K562 (cell line): Measurements from ENCODE around the gene YIPF1. TPM values are rescaled to one million over a fixed set of nuclear protein-coding genes. Genes with fewer than 3 reads are reported as not detected.

Experiments
- EWSR1 ChIP-seq: fragments of 450-650 bp; IDR thresholded peaks from 2 replicates; pipeline ENCODE4 v1.6.1; 2018; ENCODE audit warnings: borderline replicate concordance, mild to moderate bottlenecking, low read depth, moderate library complexity; ENCODE audit not compliant: partially characterized antibody
- HDAC8 ChIP-seq: fragments of 450-650 bp; IDR thresholded peaks from 2 replicates; pipeline ENCODE4 v1.6.1; 2016; ENCODE audit warnings: mild to moderate bottlenecking, missing genetic modification characterization, moderate library complexity, missing compliant biosample characterization
- PCBP2 ChIP-seq: fragments of 200-400 bp; formaldehyde crosslinking; IDR thresholded peaks from 2 replicates; pipeline ENCODE4 v1.6.1; 2018; ENCODE audit warnings: low read length, low read depth, mild to moderate bottlenecking, moderate library complexity; ENCODE audit not compliant: poor library complexity, severe bottlenecking
- RBM15 ChIP-seq: fragments of 200-400 bp; formaldehyde crosslinking; IDR thresholded peaks from 2 replicates; pipeline ENCODE4 v1.6.1; 2018; ENCODE audit warnings: mild to moderate bottlenecking, low read length, moderate library complexity; ENCODE audit not compliant: insufficient read depth
- SMARCA5 ChIP-seq: fragments of 450-650 bp; IDR thresholded peaks from 2 replicates; pipeline ENCODE4 v1.6.1; 2016
- polyA plus RNA-seq, 8 experiments: library from polyadenylated mRNA; depleted of rRNA in 4 of 8; stranded (reverse) in 5 of 8; unstranded in 3 of 8; fragments of >200 nt; fragmentation: Nextera tagmentation in 2 of 8; fragmentation: Illumina TruSeq in 1 of 8; extraction: Ambion mirVana in 2 of 8; extraction: Trizol in 1 of 8; gene quantifications; 2 replicates each; pipeline versions ENCODE4 v1.2.1 to v1.2.3, GENCODE V29; 2011 to 2014; ENCODE audit warnings: inconsistent platforms in 1 of 8, missing spikeins in 1 of 8
- total RNA-seq, 7 experiments: library from RNA; depleted of rRNA in 6 of 7; stranded (reverse); fragments of >200 nt in 6 of 7; fragmentation: Illumina TruSeq in 2 of 7; extraction: Trizol in 2 of 7; gene quantifications; 2 replicates each; pipeline versions ENCODE4 v1.2.1 to v1.2.3, GENCODE V29; 2011 to 2021; ENCODE audit warnings: low replicate concordance in 1 of 7
- TF ChIP-seq, protein P1 (sequence below): fragments of 200-600 bp; sonication (generic); IDR thresholded peaks from one replicate; pipeline ENCODE4 v1.6.1; 2012; ENCODE audit warnings: mild to moderate bottlenecking, low read depth, low read length, inconsistent platforms
- TF ChIP-seq, protein P2 (sequence below): fragments of 450-650 bp; IDR thresholded peaks from 2 replicates; pipeline ENCODE4 v1.6.1; 2017; ENCODE audit warnings: antibody characterized with exemption
- TF ChIP-seq, protein P3 (sequence below): fragments of 250-450 bp; sonication (Bioruptor Pico); IDR thresholded peaks from 2 replicates; pipeline ENCODE4 v1.8.0; 2022; ENCODE audit warnings: moderate library complexity, mild to moderate bottlenecking, inconsistent platforms

The YIPF1 gene
- total and polyA plus RNA-seq, 9 of the 15 experiments (the other 6 are each of a cell fraction or from before 2014, with no cell fraction given), result 11.5 to 37.5 (median 19.2) TPM

DNA sequence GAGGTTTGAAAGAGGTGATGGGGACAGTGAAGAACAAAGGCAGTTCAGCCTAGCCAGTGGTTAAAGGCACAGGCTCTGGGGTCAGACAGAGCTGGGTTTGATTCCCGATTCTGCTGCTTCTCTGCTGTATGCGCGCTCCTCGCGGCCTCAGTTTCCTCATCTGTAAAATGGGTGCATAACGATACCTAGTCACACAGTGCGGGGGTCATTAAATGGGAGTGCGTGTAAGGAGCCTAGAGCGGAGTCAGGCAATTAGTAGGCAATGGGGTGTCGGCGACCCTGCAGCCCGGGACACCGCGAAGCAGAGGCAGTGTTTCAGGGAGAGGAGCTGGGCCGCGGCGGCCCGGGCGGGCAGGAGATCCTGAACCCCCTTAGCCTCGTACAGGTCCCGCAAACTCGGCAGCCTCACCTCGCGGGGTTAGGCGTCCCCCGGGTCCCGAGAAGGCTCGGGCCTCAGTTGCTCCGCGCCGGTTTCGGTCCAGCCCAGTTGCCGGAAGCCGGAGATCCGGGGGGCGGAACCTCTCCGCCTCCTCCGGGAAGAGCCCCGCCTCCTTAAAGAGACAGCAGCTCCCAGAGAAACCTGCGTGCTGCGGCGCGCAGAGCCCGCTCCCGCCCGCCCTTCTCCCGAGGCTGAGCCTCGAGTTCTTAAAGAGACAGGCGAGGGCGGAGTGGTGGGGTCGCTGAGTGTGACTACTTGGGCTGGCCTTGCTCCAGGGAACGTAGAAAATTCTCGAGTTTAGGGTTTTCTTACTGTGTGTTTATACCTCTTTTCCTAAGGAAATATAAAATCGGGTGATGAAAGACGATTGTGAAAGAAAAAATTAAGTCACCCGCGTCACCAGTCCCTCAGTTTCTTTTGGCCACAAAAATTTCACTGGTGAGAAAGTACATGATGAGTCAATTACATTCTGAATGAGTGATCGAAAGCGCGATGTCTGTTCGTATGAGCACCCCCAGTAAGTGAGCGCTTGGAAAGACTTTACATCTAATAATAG lies at the start of gene YIPF1 (continued):
- TF ChIP-seq, protein P1, sequence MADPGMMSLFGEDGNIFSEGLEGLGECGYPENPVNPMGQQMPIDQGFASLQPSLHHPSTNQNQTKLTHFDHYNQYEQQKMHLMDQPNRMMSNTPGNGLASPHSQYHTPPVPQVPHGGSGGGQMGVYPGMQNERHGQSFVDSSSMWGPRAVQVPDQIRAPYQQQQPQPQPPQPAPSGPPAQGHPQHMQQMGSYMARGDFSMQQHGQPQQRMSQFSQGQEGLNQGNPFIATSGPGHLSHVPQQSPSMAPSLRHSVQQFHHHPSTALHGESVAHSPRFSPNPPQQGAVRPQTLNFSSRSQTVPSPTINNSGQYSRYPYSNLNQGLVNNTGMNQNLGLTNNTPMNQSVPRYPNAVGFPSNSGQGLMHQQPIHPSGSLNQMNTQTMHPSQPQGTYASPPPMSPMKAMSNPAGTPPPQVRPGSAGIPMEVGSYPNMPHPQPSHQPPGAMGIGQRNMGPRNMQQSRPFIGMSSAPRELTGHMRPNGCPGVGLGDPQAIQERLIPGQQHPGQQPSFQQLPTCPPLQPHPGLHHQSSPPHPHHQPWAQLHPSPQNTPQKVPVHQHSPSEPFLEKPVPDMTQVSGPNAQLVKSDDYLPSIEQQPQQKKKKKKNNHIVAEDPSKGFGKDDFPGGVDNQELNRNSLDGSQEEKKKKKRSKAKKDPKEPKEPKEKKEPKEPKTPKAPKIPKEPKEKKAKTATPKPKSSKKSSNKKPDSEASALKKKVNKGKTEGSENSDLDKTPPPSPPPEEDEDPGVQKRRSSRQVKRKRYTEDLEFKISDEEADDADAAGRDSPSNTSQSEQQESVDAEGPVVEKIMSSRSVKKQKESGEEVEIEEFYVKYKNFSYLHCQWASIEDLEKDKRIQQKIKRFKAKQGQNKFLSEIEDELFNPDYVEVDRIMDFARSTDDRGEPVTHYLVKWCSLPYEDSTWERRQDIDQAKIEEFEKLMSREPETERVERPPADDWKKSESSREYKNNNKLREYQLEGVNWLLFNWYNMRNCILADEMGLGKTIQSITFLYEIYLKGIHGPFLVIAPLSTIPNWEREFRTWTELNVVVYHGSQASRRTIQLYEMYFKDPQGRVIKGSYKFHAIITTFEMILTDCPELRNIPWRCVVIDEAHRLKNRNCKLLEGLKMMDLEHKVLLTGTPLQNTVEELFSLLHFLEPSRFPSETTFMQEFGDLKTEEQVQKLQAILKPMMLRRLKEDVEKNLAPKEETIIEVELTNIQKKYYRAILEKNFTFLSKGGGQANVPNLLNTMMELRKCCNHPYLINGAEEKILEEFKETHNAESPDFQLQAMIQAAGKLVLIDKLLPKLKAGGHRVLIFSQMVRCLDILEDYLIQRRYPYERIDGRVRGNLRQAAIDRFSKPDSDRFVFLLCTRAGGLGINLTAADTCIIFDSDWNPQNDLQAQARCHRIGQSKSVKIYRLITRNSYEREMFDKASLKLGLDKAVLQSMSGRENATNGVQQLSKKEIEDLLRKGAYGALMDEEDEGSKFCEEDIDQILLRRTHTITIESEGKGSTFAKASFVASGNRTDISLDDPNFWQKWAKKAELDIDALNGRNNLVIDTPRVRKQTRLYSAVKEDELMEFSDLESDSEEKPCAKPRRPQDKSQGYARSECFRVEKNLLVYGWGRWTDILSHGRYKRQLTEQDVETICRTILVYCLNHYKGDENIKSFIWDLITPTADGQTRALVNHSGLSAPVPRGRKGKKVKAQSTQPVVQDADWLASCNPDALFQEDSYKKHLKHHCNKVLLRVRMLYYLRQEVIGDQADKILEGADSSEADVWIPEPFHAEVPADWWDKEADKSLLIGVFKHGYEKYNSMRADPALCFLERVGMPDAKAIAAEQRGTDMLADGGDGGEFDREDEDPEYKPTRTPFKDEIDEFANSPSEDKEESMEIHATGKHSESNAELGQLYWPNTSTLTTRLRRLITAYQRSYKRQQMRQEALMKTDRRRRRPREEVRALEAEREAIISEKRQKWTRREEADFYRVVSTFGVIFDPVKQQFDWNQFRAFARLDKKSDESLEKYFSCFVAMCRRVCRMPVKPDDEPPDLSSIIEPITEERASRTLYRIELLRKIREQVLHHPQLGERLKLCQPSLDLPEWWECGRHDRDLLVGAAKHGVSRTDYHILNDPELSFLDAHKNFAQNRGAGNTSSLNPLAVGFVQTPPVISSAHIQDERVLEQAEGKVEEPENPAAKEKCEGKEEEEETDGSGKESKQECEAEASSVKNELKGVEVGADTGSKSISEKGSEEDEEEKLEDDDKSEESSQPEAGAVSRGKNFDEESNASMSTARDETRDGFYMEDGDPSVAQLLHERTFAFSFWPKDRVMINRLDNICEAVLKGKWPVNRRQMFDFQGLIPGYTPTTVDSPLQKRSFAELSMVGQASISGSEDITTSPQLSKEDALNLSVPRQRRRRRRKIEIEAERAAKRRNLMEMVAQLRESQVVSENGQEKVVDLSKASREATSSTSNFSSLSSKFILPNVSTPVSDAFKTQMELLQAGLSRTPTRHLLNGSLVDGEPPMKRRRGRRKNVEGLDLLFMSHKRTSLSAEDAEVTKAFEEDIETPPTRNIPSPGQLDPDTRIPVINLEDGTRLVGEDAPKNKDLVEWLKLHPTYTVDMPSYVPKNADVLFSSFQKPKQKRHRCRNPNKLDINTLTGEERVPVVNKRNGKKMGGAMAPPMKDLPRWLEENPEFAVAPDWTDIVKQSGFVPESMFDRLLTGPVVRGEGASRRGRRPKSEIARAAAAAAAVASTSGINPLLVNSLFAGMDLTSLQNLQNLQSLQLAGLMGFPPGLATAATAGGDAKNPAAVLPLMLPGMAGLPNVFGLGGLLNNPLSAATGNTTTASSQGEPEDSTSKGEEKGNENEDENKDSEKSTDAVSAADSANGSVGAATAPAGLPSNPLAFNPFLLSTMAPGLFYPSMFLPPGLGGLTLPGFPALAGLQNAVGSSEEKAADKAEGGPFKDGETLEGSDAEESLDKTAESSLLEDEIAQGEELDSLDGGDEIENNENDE, result no peak
- TF ChIP-seq SMARCA5 (peak; percentile 100), PCBP2 (no peak), RBM15 (no peak), EWSR1 (no peak), HDAC8 (tag) (no peak)
- TF ChIP-seq, protein P2, sequence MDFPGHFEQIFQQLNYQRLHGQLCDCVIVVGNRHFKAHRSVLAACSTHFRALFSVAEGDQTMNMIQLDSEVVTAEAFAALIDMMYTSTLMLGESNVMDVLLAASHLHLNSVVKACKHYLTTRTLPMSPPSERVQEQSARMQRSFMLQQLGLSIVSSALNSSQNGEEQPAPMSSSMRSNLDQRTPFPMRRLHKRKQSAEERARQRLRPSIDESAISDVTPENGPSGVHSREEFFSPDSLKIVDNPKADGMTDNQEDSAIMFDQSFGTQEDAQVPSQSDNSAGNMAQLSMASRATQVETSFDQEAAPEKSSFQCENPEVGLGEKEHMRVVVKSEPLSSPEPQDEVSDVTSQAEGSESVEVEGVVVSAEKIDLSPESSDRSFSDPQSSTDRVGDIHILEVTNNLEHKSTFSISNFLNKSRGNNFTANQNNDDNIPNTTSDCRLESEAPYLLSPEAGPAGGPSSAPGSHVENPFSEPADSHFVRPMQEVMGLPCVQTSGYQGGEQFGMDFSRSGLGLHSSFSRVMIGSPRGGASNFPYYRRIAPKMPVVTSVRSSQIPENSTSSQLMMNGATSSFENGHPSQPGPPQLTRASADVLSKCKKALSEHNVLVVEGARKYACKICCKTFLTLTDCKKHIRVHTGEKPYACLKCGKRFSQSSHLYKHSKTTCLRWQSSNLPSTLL, result no peak
- TF ChIP-seq, protein P3, sequence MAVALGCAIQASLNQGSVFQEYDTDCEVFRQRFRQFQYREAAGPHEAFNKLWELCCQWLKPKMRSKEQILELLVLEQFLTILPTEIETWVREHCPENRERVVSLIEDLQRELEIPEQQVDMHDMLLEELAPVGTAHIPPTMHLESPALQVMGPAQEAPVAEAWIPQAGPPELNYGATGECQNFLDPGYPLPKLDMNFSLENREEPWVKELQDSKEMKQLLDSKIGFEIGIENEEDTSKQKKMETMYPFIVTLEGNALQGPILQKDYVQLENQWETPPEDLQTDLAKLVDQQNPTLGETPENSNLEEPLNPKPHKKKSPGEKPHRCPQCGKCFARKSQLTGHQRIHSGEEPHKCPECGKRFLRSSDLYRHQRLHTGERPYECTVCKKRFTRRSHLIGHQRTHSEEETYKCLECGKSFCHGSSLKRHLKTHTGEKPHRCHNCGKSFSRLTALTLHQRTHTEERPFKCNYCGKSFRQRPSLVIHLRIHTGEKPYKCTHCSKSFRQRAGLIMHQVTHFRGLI (CRISPR knock-in tag), result no peak
